DOHH2 (cell line): ENCODE measurements around the gene PPP1R3F.

Experiments used
- EZH2phosphoT487 ChIP-seq: fragments of 200-600 bp; sonication (generic); IDR thresholded peaks from 2 replicates; pipeline ENCODE4 v1.6.1; 2017; ENCODE audit warnings: borderline replicate concordance, mild to moderate bottlenecking, antibody characterized with exemption, low read length, moderate library complexity, mixed read lengths
- TF ChIP-seq, protein P1 (sequence below): fragments of 200-600 bp; sonication (generic); IDR thresholded peaks from one replicate; pipeline ENCODE4 v1.5.1; 2014; ENCODE audit warnings: antibody characterized with exemption, mild to moderate bottlenecking, low read depth, low read length; ENCODE audit not compliant: poor library complexity, severe bottlenecking

DNA sequence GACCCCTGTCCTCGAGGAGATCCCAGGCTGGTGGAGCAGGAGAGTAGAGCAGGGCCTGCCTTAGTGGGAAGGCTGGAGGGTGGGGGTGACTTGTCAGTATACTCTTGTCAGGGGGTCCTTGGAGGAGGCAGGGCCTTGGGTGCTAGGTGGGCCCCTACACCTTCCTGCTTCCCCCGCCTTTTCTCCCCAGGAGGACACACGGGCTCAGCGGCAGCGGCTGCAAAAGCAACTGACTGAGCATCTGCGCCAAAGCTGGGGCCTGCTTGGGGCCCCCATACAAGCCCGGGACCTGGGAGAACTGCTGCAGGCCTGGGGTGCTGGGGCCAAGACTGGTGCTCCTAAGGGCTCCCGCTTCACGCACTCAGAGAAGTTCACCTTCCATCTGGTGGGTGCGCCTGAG, 23.1 kb upstream of the PPP1R3F start:
- TF ChIP-seq, protein P1, sequence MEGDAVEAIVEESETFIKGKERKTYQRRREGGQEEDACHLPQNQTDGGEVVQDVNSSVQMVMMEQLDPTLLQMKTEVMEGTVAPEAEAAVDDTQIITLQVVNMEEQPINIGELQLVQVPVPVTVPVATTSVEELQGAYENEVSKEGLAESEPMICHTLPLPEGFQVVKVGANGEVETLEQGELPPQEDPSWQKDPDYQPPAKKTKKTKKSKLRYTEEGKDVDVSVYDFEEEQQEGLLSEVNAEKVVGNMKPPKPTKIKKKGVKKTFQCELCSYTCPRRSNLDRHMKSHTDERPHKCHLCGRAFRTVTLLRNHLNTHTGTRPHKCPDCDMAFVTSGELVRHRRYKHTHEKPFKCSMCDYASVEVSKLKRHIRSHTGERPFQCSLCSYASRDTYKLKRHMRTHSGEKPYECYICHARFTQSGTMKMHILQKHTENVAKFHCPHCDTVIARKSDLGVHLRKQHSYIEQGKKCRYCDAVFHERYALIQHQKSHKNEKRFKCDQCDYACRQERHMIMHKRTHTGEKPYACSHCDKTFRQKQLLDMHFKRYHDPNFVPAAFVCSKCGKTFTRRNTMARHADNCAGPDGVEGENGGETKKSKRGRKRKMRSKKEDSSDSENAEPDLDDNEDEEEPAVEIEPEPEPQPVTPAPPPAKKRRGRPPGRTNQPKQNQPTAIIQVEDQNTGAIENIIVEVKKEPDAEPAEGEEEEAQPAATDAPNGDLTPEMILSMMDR: no peak
- TF ChIP-seq EZH2phosphoT487: no peak
